OCI-LY3 (cell line): ENCODE data around the gene FGD4.

ENCODE experiments used
- H2AFZ ChIP-seq: fragments of 200-600, 300-600 bp; shearing (Covaris generic); 2 replicates; pipeline ENCODE4 v1.6.0; 2014; ENCODE audit warnings: antibody characterized with exemption, low read depth, low read length
- H3K27ac ChIP-seq: fragments of 200-600, 300-600 bp; sonication (generic); 2 replicates; pipeline ENCODE4 v1.5.1; 2014; ENCODE audit warnings: mild to moderate bottlenecking, low read length, moderate library complexity, mixed read lengths
- H3K27me3 ChIP-seq: fragments of 200-600, 300-600 bp; sonication (generic); 2 replicates; pipeline ENCODE4 v1.6.1; 2014; ENCODE audit warnings: low read depth, low read length, mixed read lengths
- H3K36me3 ChIP-seq: fragments of 200-600, 300-600 bp; sonication (generic); replicated peaks from 2 replicates; pipeline ENCODE3; 2014; ENCODE audit warnings: low read depth, low read length, mixed read lengths
- H3K4me1 ChIP-seq: fragments of 300-600, 200-600 bp; sonication (generic); 2 replicates; pipeline ENCODE4 v1.6.1; 2014; ENCODE audit warnings: low read length, mixed read lengths
- H3K4me2 ChIP-seq: fragments of 200-600, 300-600 bp; sonication (generic); 2 replicates; pipeline ENCODE4 v1.6.1; 2014; ENCODE audit warnings: low read length, mixed read lengths
- H3K4me3 ChIP-seq: fragments of 300-600, 200-600 bp; sonication (generic); 2 replicates; pipeline ENCODE4 v1.5.1; 2014; ENCODE audit warnings: antibody characterized with exemption, mild to moderate bottlenecking, low read length, moderate library complexity
- H3K79me2 ChIP-seq: fragments of 300-600, 200-600 bp; shearing (Covaris generic); 2 replicates; pipeline ENCODE4 v1.6.1; 2014; ENCODE audit warnings: mild to moderate bottlenecking, low read length, mixed read lengths
- H3K9ac ChIP-seq: fragments of 300-600, 200-600 bp; shearing (Covaris generic); 2 replicates; pipeline ENCODE4 v1.6.0; 2014; ENCODE audit warnings: mild to moderate bottlenecking, low read length, moderate library complexity
- H3K9me3 ChIP-seq: fragments of 200-600, 300-600 bp; shearing (Covaris generic); 2 replicates; pipeline ENCODE4 v1.6.1; 2014; ENCODE audit warnings: low read length, mixed read lengths; ENCODE audit not compliant: insufficient read depth
- H4K20me1 ChIP-seq: fragments of 200-600, 300-600 bp; sonication (generic); 2 replicates; pipeline ENCODE4 v1.6.1; 2016; ENCODE audit warnings: low read length, mixed read lengths; ENCODE audit not compliant: insufficient read depth
- CTCF ChIP-seq: fragments of 200-600, 300-600 bp; sonication (generic); IDR thresholded peaks from 2 replicates; pipeline ENCODE4 v1.5.1; 2014; ENCODE audit warnings: antibody characterized with exemption, low read length, low read depth
- EZH2phosphoT487 ChIP-seq: fragments of 200-600 bp; shearing (Covaris generic); IDR thresholded peaks from 2 replicates; pipeline ENCODE4 v1.6.1; 2018; ENCODE audit warnings: antibody characterized with exemption, mixed run types, low read depth

FGD4 gene

DNA sequence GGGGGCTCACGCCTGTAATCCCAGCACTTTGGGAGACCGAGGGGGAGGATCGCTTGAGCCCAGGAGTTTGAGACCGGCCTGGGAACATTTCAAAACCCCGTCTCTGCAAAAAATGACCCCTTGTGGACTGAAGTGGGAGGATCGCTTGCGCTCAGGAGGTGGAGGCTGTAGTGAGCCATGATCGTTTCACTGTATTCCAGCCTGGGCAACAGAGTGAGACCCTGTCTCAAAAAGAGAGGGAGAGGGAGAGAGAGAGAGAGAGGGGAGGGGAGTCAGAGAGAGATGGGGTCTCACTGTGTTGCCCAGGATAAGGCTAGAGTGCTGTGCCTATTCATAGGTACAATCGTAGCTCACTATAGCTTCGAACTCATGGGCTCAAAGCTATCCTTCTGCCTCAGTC lies 2.8 kb downstream of the FGD4 start:
- H3K4me3 ChIP-seq = no peak overlapping the region
- H2AFZ ChIP-seq = no peak overlapping the region
- no peaks in the 10 kb centered on the region for H3K79me2 ChIP-seq
- no peaks in the 10 kb centered on the region for H3K36me3 ChIP-seq
- no peaks in the 10 kb centered on the region for H4K20me1 ChIP-seq
- H3K4me2 ChIP-seq = no peak overlapping the region
- H3K27me3 ChIP-seq = peaks cover 12% of the 10 kb centered on the region
- TF ChIP-seq CTCF (no peak), EZH2phosphoT487 (no peak)
- H3K27ac ChIP-seq = no peak overlapping the region
- H3K4me1 ChIP-seq = peaks cover 14% of the 10 kb centered on the region
- H3K9ac ChIP-seq = no peak overlapping the region
- H3K9me3 ChIP-seq = no peaks in the 10 kb centered on the region

DNA sequence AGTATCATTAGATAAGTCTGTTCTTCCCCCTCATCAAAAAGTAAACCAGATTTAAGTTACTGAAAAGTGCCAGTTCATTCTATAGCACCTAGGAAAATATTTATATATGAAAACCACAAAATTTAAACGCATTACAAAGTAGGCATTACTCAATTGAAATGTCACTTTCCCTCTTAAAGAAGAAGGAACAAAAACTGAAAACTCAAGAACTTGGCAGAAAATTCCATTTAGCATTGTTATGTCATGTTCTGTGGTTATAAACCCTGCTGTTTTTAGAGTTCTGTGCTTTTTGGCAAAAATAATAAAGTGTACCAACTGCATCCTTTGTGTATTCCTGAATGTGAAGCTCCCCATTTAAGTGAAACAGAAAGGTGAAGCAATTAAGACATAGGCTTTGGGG lies 3.6 kb downstream of the FGD4 start:
- H3K79me2 ChIP-seq = no peaks in the 10 kb centered on the region
- H3K9ac ChIP-seq = no peak overlapping the region
- no peak for TF ChIP-seq CTCF
- TF ChIP-seq EZH2phosphoT487 = no peak
- H3K4me2 ChIP-seq = no peak overlapping the region
- H2AFZ ChIP-seq = no peak overlapping the region
- H3K9me3 ChIP-seq = no peaks in the 10 kb centered on the region
- H3K27ac ChIP-seq = no peak overlapping the region
- peaks cover 12% of the 10 kb centered on the region for H3K27me3 ChIP-seq
- H3K4me1 ChIP-seq = peaks cover 14% of the 10 kb centered on the region
- no peak overlapping the region for H3K4me3 ChIP-seq
- H4K20me1 ChIP-seq = no peaks in the 10 kb centered on the region
- H3K36me3 ChIP-seq = no peaks in the 10 kb centered on the region

- H3K27ac ChIP-seq = no peak overlapping the region
- H3K36me3 ChIP-seq = no peaks in the 10 kb centered on the region
- H3K4me2 ChIP-seq = no peak overlapping the region
- H4K20me1 ChIP-seq = no peaks in the 10 kb centered on the region
- no peak overlapping the region for H3K4me3 ChIP-seq
- H3K9me3 ChIP-seq = no peaks in the 10 kb centered on the region
- no peaks in the 10 kb centered on the region; the same call in 1 of the 2 replicates for H3K4me1 ChIP-seq
- no peak overlapping the region for H3K9ac ChIP-seq
- TF ChIP-seq EZH2phosphoT487 (no peak), CTCF (no peak)
- no peak overlapping the region for H2AFZ ChIP-seq
- no peaks in the 10 kb centered on the region for H3K79me2 ChIP-seq
- peaks cover 4% of the 10 kb centered on the region; the same call in 1 of the 2 replicates for H3K27me3 ChIP-seq
These were observed 8.4 kb downstream of the FGD4 start for GRCh38 chr12:32407795-32408194.

GRCh38 chr12:32413412-32413811 lies 14.1 kb downstream of the FGD4 start:
- H3K9ac ChIP-seq = no peak overlapping the region
- no peaks in the 10 kb centered on the region for H3K79me2 ChIP-seq
- H3K4me2 ChIP-seq = no peak overlapping the region
- H2AFZ ChIP-seq = no peak overlapping the region
- no peaks in the 10 kb centered on the region for H4K20me1 ChIP-seq
- H3K27me3 ChIP-seq = peaks cover 4% of the 10 kb centered on the region; the same call in 1 of the 2 replicates
- TF ChIP-seq CTCF (no peak), EZH2phosphoT487 (no peak)
- no peaks in the 10 kb centered on the region for H3K36me3 ChIP-seq
- H3K9me3 ChIP-seq = no peaks in the 10 kb centered on the region
- no peaks in the 10 kb centered on the region for H3K4me1 ChIP-seq
- H3K27ac ChIP-seq = no peak overlapping the region
- H3K4me3 ChIP-seq = no peak overlapping the region
